Measurements from ENCODE around the gene ABCC4.

ABCC4 gene

GRCh38 chr13:95033890-95034289 is 267.4 kb downstream of the ABCC4 start:
- no peak overlapping the region for H3K4me3 ChIP-seq (ENCODE audit: control insufficient read depth, low read depth, low read length)
- no peak for DNase-seq (ENCODE audit: low read depth)

GRCh38 chr13:95032121-95032520 is 269.1 kb downstream of the ABCC4 start:
- TF ChIP-seq CTCF (IDR thresholded peaks at IDR 0.05; ENCODE audit: control insufficient read depth, insufficient read depth, low read depth, low read length, missing control alignments) = no peak
- H3K4me3 ChIP-seq (ENCODE audit: control insufficient read depth, low read depth, low read length) = no peak overlapping the region
- DNase-seq (ENCODE audit: low read depth) = no peak

More at GRCh38 chr13:95033890-95034289, 267.4 kb downstream of the ABCC4 start:
- TF ChIP-seq CTCF (IDR thresholded peaks at IDR 0.05; ENCODE audit: control insufficient read depth, insufficient read depth, low read depth, low read length, missing control alignments) = no peak

- DNase-seq (ENCODE audit: low read depth) = no peak
- no peak for TF ChIP-seq CTCF (IDR thresholded peaks at IDR 0.05; ENCODE audit: control insufficient read depth, insufficient read depth, low read depth, low read length, missing control alignments)
- H3K4me3 ChIP-seq (ENCODE audit: control insufficient read depth, low read depth, low read length) = no peak overlapping the region
Observed at GRCh38 chr13:95030821-95031343, 270.4 kb downstream of the ABCC4 start.

GRCh38 chr13:95027638-95028037 is 273.6 kb downstream of the ABCC4 start:
- H3K4me3 ChIP-seq (ENCODE audit: control insufficient read depth, low read depth, low read length) = no peak overlapping the region
- no peak for TF ChIP-seq CTCF (IDR thresholded peaks at IDR 0.05; ENCODE audit: control insufficient read depth, insufficient read depth, low read depth, low read length, missing control alignments)
- no peak for DNase-seq (ENCODE audit: low read depth)

GRCh38 chr13:95025116-95025515 is 276.1 kb downstream of the ABCC4 start:
- no peak for TF ChIP-seq CTCF (IDR thresholded peaks at IDR 0.05; ENCODE audit: control insufficient read depth, insufficient read depth, low read depth, low read length, missing control alignments)
- no peak overlapping the region for H3K4me3 ChIP-seq (ENCODE audit: control insufficient read depth, low read depth, low read length)
- DNase-seq (ENCODE audit: low read depth) = no peak

- no peak for TF ChIP-seq CTCF (IDR thresholded peaks at IDR 0.05; ENCODE audit: control insufficient read depth, insufficient read depth, low read depth, low read length, missing control alignments)
- H3K4me3 ChIP-seq (ENCODE audit: control insufficient read depth, low read depth, low read length) = no peak overlapping the region
- no peak for DNase-seq (ENCODE audit: low read depth)
Observed at GRCh38 chr13:95023405-95023804, 277.8 kb downstream of the ABCC4 start.

All from AG09309 (cell line).